GM12873 (cell line): ENCODE results near the gene AOAH.

ENCODE experiments used
- CTCF ChIP-seq: IDR thresholded peaks from 2 replicates; pipeline ENCODE4 v1.5.1; 2012; ENCODE audit warnings: low read depth, mild to moderate bottlenecking, moderate library complexity, low read length, control low read depth; ENCODE audit not compliant: insufficient read depth; ENCODE audit errors: missing control alignments

AOAH gene

GRCh38 chr7:36474283-36475010 is 249.8 kb downstream of the AOAH start:
- TF ChIP-seq CTCF, result no peak

- TF ChIP-seq CTCF, result peak; percentile 55
Observed at GRCh38 chr7:36473454-36474282, 250.6 kb downstream of the AOAH start.

- TF ChIP-seq CTCF, result no peak
Observed at GRCh38 chr7:36472141-36472729, 252.1 kb downstream of the AOAH start.

- no peak for TF ChIP-seq CTCF
Observed at GRCh38 chr7:36469236-36469635, 255.1 kb downstream of the AOAH start.

GRCh38 chr7:36468370-36469101 is 255.8 kb downstream of the AOAH start:
- no peak for TF ChIP-seq CTCF

- TF ChIP-seq CTCF, result no peak
Observed at GRCh38 chr7:36464271-36464670, 260.0 kb downstream of the AOAH start.
